K562 (cell line): ENCODE data around the gene FOXM1. TPM values are rescaled to one million over a fixed set of nuclear protein-coding genes. Genes with fewer than 3 reads are reported as not detected.
A peak's percentile ranks its signal among the peaks of the same experiment; 100 is the strongest.

Experiments
- CHAMP1 ChIP-seq: fragments of 450-650 bp; IDR thresholded peaks from 2 replicates; pipeline ENCODE4 v1.6.1; 2016; ENCODE audit warnings: mild to moderate bottlenecking
- CXXC5 ChIP-seq: fragments of 250-450 bp; sonication (Bioruptor Pico); IDR thresholded peaks from 2 replicates; pipeline ENCODE4 v1.8.0; 2022; ENCODE audit warnings: inconsistent platforms, mild to moderate bottlenecking, moderate library complexity
- ERF ChIP-seq: fragments of 450-650 bp; formaldehyde crosslinking; IDR thresholded peaks from 2 replicates; pipeline ENCODE4 v1.4.0; 2020; ENCODE audit warnings: mild to moderate bottlenecking, mixed read lengths
- GABPB1 ChIP-seq: sonication (generic); formaldehyde crosslinking; IDR thresholded peaks from 2 replicates; pipeline ENCODE4 v1.8.0; 2022; ENCODE audit warnings: mild to moderate bottlenecking, missing genetic modification reagents
- HDAC3 ChIP-seq: fragments of 450-650 bp; IDR thresholded peaks from 2 replicates; pipeline ENCODE4 v1.6.1; 2018; ENCODE audit warnings: borderline replicate concordance, mild to moderate bottlenecking, moderate library complexity; ENCODE audit not compliant: partially characterized antibody
- HMGN3 ChIP-seq: IDR thresholded peaks from 2 replicates; pipeline ENCODE4 v1.6.1; 2011; ENCODE audit warnings: borderline replicate concordance, low read depth, mild to moderate bottlenecking, mixed read lengths, low read length; ENCODE audit not compliant: insufficient read length; ENCODE audit errors: extremely low read depth
- MCM2 ChIP-seq: fragments of 450-650 bp; IDR thresholded peaks from 2 replicates; pipeline ENCODE4 v1.6.1; 2017; ENCODE audit warnings: low read depth, mild to moderate bottlenecking
- SPI1 ChIP-seq: IDR thresholded peaks from 2 replicates; pipeline ENCODE4 v1.6.1; 2011; ENCODE audit warnings: low read depth, low read length, control low read depth, borderline replicate concordance
- SREBF2 ChIP-seq: sonication (generic); formaldehyde crosslinking; IDR thresholded peaks from 2 replicates; pipeline ENCODE4 v1.4.0; 2020; ENCODE audit warnings: mild to moderate bottlenecking, missing genetic modification reagents
- TAF7 ChIP-seq: fragments of 450-650 bp; IDR thresholded peaks from 2 replicates; pipeline ENCODE4 v1.6.1; 2016; ENCODE audit warnings: missing genetic modification characterization, missing compliant biosample characterization
- USF2 ChIP-seq: sonication (generic); formaldehyde crosslinking; IDR thresholded peaks from 2 replicates; pipeline ENCODE4 v1.5.0; 2020; ENCODE audit warnings: missing genetic modification reagents
- ZBTB1 ChIP-seq: sonication (generic); formaldehyde crosslinking; IDR thresholded peaks from 2 replicates; pipeline ENCODE4 v1.8.1; 2023; ENCODE audit warnings: missing genetic modification reagents, low read depth, mild to moderate bottlenecking, borderline replicate concordance
- ZFP1 ChIP-seq: fragments of 450-650 bp; formaldehyde crosslinking; IDR thresholded peaks from 2 replicates; pipeline ENCODE4 v1.4.0; 2020; ENCODE audit warnings: mild to moderate bottlenecking, mixed read lengths
- ZFPM2 ChIP-seq: fragments of 250-450 bp; sonication (Bioruptor Pico); IDR thresholded peaks from 2 replicates; pipeline ENCODE4 v1.5.1; 2022; ENCODE audit warnings: mild to moderate bottlenecking
- ZNF274 ChIP-seq: IDR thresholded peaks from 2 replicates; pipeline ENCODE4 v1.6.1; 2011; ENCODE audit warnings: low read depth, mild to moderate bottlenecking, low read length, moderate library complexity, borderline replicate concordance
- ZNF280B ChIP-seq: fragments of 250-450 bp; sonication (Bioruptor Pico); IDR thresholded peaks from 2 replicates; pipeline ENCODE4 v1.5.1; 2021; ENCODE audit warnings: mild to moderate bottlenecking
- ZNF512 ChIP-seq: IDR thresholded peaks from 2 replicates; pipeline ENCODE4 v1.6.1; 2016; ENCODE audit warnings: missing genetic modification characterization, missing compliant biosample characterization
- ZNF639 ChIP-seq, 2 experiments: fragments of 200-800 bp in 1 of 2; sonication (Bioruptor generic) in 1 of 2; sonication (generic) in 1 of 2; formaldehyde crosslinking in 1 of 2; IDR thresholded peaks in 1 of 2; conservative IDR thresholded peaks in 1 of 2; 2 replicates each; pipeline versions ENCODE4 v1.5.0 to v1.6.1; 2016 to 2020; ENCODE audit warnings: missing compliant biosample characterization in 1 of 2, missing genetic modification characterization in 1 of 2, missing genetic modification reagents in 1 of 2
- polyA plus RNA-seq, 8 experiments: library from polyadenylated mRNA; depleted of rRNA in 4 of 8; stranded (reverse) in 5 of 8; unstranded in 3 of 8; fragments of >200 nt; fragmentation: Nextera tagmentation in 2 of 8; fragmentation: Illumina TruSeq in 1 of 8; extraction: Ambion mirVana in 2 of 8; extraction: Trizol in 1 of 8; gene quantifications; 2 replicates each; pipeline versions ENCODE4 v1.2.1 to v1.2.3, GENCODE V29; 2011 to 2014; ENCODE audit warnings: inconsistent platforms in 1 of 8, missing spikeins in 1 of 8
- total RNA-seq, 7 experiments: library from RNA; depleted of rRNA in 6 of 7; stranded (reverse); fragments of >200 nt in 6 of 7; fragmentation: Illumina TruSeq in 2 of 7; extraction: Trizol in 2 of 7; gene quantifications; 2 replicates each; pipeline versions ENCODE4 v1.2.1 to v1.2.3, GENCODE V29; 2011 to 2021; ENCODE audit warnings: low replicate concordance in 1 of 7

FOXM1 gene
- total and polyA plus RNA-seq, 9 of the 15 experiments (the other 6 are each of a cell fraction or from before 2014, with no cell fraction given): 8.9 to 46.9 (median 17.2) TPM

- peak in 1 of 2 experiments; percentile 55; a peak in 1 of 4 replicates for TF ChIP-seq ZNF639 (CRISPR knock-in tag; conservative IDR thresholded peaks at IDR 0.05 in 1 of 2, IDR thresholded peaks at IDR 0.05 in 1 of 2)
- TF ChIP-seq ZNF512: no peak
- TF ChIP-seq TAF7 (tag): peak; percentile 23; the same call in 1 of the 2 replicates
- no peak for TF ChIP-seq HMGN3
- peak; percentile 50; the same call in 1 of the 2 replicates for TF ChIP-seq SREBF2 (CRISPR knock-in tag)
- TF ChIP-seq ZFP1 (CRISPR knock-in tag): no peak
- TF ChIP-seq ZFPM2 (CRISPR knock-in tag): no peak
- no peak for TF ChIP-seq CHAMP1
- TF ChIP-seq HDAC3: no peak
- no peak for TF ChIP-seq ZNF280B (CRISPR knock-in tag)
- peak; percentile 88 for TF ChIP-seq GABPB1
- no peak for TF ChIP-seq MCM2
- TF ChIP-seq ERF (CRISPR knock-in tag): no peak
- TF ChIP-seq ZBTB1 (CRISPR knock-in tag): no peak
- TF ChIP-seq CXXC5: peak; percentile 88
- peak; percentile 81 for TF ChIP-seq USF2
- peak; percentile 81 for TF ChIP-seq SPI1
- TF ChIP-seq ZNF274: no peak
These were observed 64.4 kb downstream of the FOXM1 start, which contains the start of gene ITFG2 (continued) for GRCh38 chr12:2812290-2813213.
